K562 (cell line): ENCODE data around the gene PTPRR. TPM values are rescaled to one million over a fixed set of nuclear protein-coding genes. Genes with fewer than 3 reads are reported as not detected.

ENCODE experiments used
- ATAC-seq: fragments of 200-7000 bp; cut with Tn5 transposase; 3 replicates; pipeline ENCODE4 v1.9.1; 2020; ENCODE audit warnings: moderate library complexity
- BruUV-seq: library from RNA; stranded (reverse); fragments of 400-500 nt; replicated peaks from 2 replicates; lab custom pipeline; 2021; lab: Mats Ljungman, UMichigan
- CTCF ChIA-PET: fragments of 300-600 bp; formaldehyde crosslinking; extraction: SDS; loops from one replicate; lab custom pipeline; 2021; ENCODE audit warnings: low intra/inter-chr PET ratio; lab: Yijun Ruan, JAX
- POLR2A ChIA-PET: fragments of 300-600, 350-650 bp; sonication (Branson Sonifier 250); formaldehyde crosslinking; extraction: SDS; loops from one replicate; lab custom pipeline; 2021; ENCODE audit warnings: antibody characterized with exemption, inconsistent platforms; lab: Yijun Ruan, JAX
- DNase-seq, 4 experiments: peaks; one replicate each; pipeline versions ENCODE4 v3.0.0 to v3.0.0-alpha.2; 2011 to 2018; ENCODE audit warnings: low spot score in 3 of 4, mixed read lengths in 3 of 4; ENCODE audit errors: extremely low read depth in 1 of 4
- FAIRE-seq: peaks from 2 replicates; lab custom pipeline; 2011; peaks lifted over from hg19 to GRCh38; lab: Jason Lieb, UNC
- H2AFZ ChIP-seq: 2 replicates; pipeline ENCODE4 v1.6.0; 2011; ENCODE audit warnings: low read depth, low read length, control low read depth, inconsistent platforms
- H3K27ac ChIP-seq: fragments of 200-600 bp; 3 replicates; pipeline ENCODE4 v1.8.0; 2011; ENCODE audit warnings: low read depth, mild to moderate bottlenecking, control low read depth, inconsistent platforms, low read length, moderate library complexity, mixed read lengths; ENCODE audit errors: extremely low read depth
- H3K27me3 ChIP-seq, 2 experiments: fragments of 300-600 bp in 1 of 2; 2 replicates in 1 of 2; 3 replicates in 1 of 2; pipeline versions ENCODE4 v1.6.0 to v1.8.0; 2011; ENCODE audit warnings: inconsistent platforms in 2 of 2, low read length in 2 of 2, mild to moderate bottlenecking in 1 of 2, mixed read lengths in 1 of 2, moderate library complexity in 1 of 2; ENCODE audit not compliant: control insufficient read depth in 2 of 2, insufficient read depth in 2 of 2
- H3K36me3 ChIP-seq: fragments of 300-600 bp; 3 replicates; pipeline ENCODE4 v1.8.0; 2011; ENCODE audit warnings: mild to moderate bottlenecking, low read length, inconsistent platforms; ENCODE audit not compliant: control insufficient read depth, insufficient read depth
- H3K4me1 ChIP-seq, 2 experiments: fragments of 200-600 bp in 1 of 2; replicated peaks in 1 of 2; 2 replicates in 1 of 2; 3 replicates in 1 of 2; pipeline versions ENCODE4 v1.5.1 to v1.8.0; 2011; ENCODE audit warnings: inconsistent platforms in 2 of 2, low read length in 2 of 2, mild to moderate bottlenecking in 1 of 2, mixed read lengths in 1 of 2, moderate library complexity in 1 of 2; ENCODE audit not compliant: control insufficient read depth in 2 of 2, insufficient read depth in 2 of 2
- H3K4me2 ChIP-seq: 2 replicates; pipeline ENCODE4 v1.6.1; 2011; ENCODE audit warnings: low read length, control low read depth, inconsistent platforms, mixed read lengths; ENCODE audit not compliant: insufficient read depth
- H3K4me3 ChIP-seq: fragments of 200-600 bp; sonication (generic), shearing (Covaris generic); 2 replicates; pipeline ENCODE4 v1.5.1; 2016; ENCODE audit warnings: control low read depth, inconsistent platforms
- H3K79me2 ChIP-seq: fragments of 200-600 bp; 3 replicates; pipeline ENCODE4 v1.8.0; 2011; ENCODE audit warnings: low read length, inconsistent platforms; ENCODE audit not compliant: control insufficient read depth, insufficient read depth
- H3K9ac ChIP-seq, 2 experiments: 2 replicates each; pipeline versions ENCODE4 v1.6.0 to v1.6.1; 2011; ENCODE audit warnings: low read depth in 2 of 2, low read length in 2 of 2, control low read depth in 1 of 2, inconsistent platforms in 1 of 2, mild to moderate bottlenecking in 1 of 2, mixed read lengths in 1 of 2; ENCODE audit not compliant: insufficient read depth in 1 of 2
- H3K9me1 ChIP-seq: one replicate; pipeline ENCODE4 v1.6.0; 2011; ENCODE audit warnings: inconsistent platforms, mild to moderate bottlenecking, low read length, moderate library complexity; ENCODE audit not compliant: control insufficient read depth, insufficient read depth
- H3K9me3 ChIP-seq: replicated peaks from 2 replicates; pipeline ENCODE4 v1.5.1; 2011; ENCODE audit warnings: low read depth, low read length, inconsistent platforms; ENCODE audit not compliant: control insufficient read depth, insufficient read depth
- H4K20me1 ChIP-seq: replicated peaks from 2 replicates; pipeline ENCODE4 v1.6.1; 2011; ENCODE audit warnings: low read length, inconsistent platforms, mixed read lengths; ENCODE audit not compliant: control insufficient read depth, insufficient read depth
- ATF3 ChIP-seq, 2 experiments: fragments of 450-650 bp in 1 of 2; sonication (generic) in 1 of 2; formaldehyde crosslinking in 1 of 2; IDR thresholded peaks in 1 of 2; conservative IDR thresholded peaks in 1 of 2; 2 replicates each; pipeline versions ENCODE4 v1.6.1 to v1.8.1; 2016 to 2023; ENCODE audit warnings: mild to moderate bottlenecking in 2 of 2, moderate library complexity in 2 of 2, inconsistent platforms in 1 of 2, missing genetic modification reagents in 1 of 2
- CCAR2 ChIP-seq: fragments of 200-400 bp; formaldehyde crosslinking; IDR thresholded peaks from 2 replicates; pipeline ENCODE4 v1.6.1; 2017; ENCODE audit warnings: mild to moderate bottlenecking, low read depth, low read length
- CTCFL ChIP-seq: IDR thresholded peaks from 2 replicates; pipeline ENCODE4 v1.6.1; 2011; ENCODE audit warnings: borderline replicate concordance, low read depth, mild to moderate bottlenecking, moderate library complexity, low read length; ENCODE audit not compliant: insufficient read depth, poor library complexity, severe bottlenecking
- HNRNPH1 ChIP-seq: fragments of 200-400 bp; formaldehyde crosslinking; optimal IDR thresholded peaks from 2 replicates; pipeline ENCODE3; 2017; ENCODE audit warnings: low read depth, mild to moderate bottlenecking, low read length, moderate library complexity
- NR2C2 ChIP-seq, 2 experiments: fragments of 200-800 bp in 1 of 2; sonication (Bioruptor generic) in 1 of 2; sonication (generic) in 1 of 2; formaldehyde crosslinking in 1 of 2; IDR thresholded peaks; 2 replicates each; pipeline versions ENCODE4 v1.6.1 to v1.8.0; 2016 to 2022; ENCODE audit warnings: mild to moderate bottlenecking in 1 of 2, missing compliant biosample characterization in 1 of 2, missing genetic modification characterization in 1 of 2, missing genetic modification reagents in 1 of 2
- RBM34 ChIP-seq: fragments of 200-400 bp; formaldehyde crosslinking; IDR thresholded peaks from 2 replicates; pipeline ENCODE4 v1.6.1; 2018; ENCODE audit warnings: low read length, borderline replicate concordance; ENCODE audit not compliant: insufficient read depth
- SMAD3 ChIP-seq: fragments of 450-650 bp; formaldehyde crosslinking; conservative IDR thresholded peaks from 2 replicates; pipeline ENCODE4 v1.4.0; 2020; ENCODE audit warnings: mild to moderate bottlenecking
- SMAD4 ChIP-seq: fragments of 250-450 bp; sonication (Bioruptor Pico); conservative IDR thresholded peaks from 2 replicates; pipeline ENCODE4 v1.8.0; 2021; ENCODE audit warnings: inconsistent platforms, mild to moderate bottlenecking, moderate library complexity
- SUPT5H ChIP-seq: fragments of 450-650 bp; IDR thresholded peaks from 2 replicates; pipeline ENCODE4 v1.6.1; 2016
- WGBS: fragments of 100-300 bp; shearing (Covaris generic); methylation state at CpG from one replicate; pipeline ENCODE4 v1.1.6; 2016; ENCODE audit warnings: low coverage, mixed read lengths; ENCODE audit not compliant: insufficient coverage; ENCODE audit errors: missing lambda C conversion rate; 5-methylcytosine and 5-hydroxymethylcytosine counted together
- in situ Hi-C: fragments of 300-500 bp; cut with MboI; formaldehyde crosslinking; loops from 4 replicates; pipeline ENCODE4 v1.15.0; 2018; ENCODE audit warnings: inconsistent platforms, mixed read lengths
- intact Hi-C: fragments of 100-400 bp; cut with micrococcal nuclease; formaldehyde crosslinking; loops from 2 replicates; pipeline ENCODE4 v1.14.2; 2022
- polyA plus RNA-seq, 8 experiments: library from polyadenylated mRNA; depleted of rRNA in 4 of 8; stranded (reverse) in 5 of 8; unstranded in 3 of 8; fragments of >200 nt; fragmentation: Nextera tagmentation in 2 of 8; fragmentation: Illumina TruSeq in 1 of 8; extraction: Ambion mirVana in 2 of 8; extraction: Trizol in 1 of 8; gene quantifications; 2 replicates each; pipeline versions ENCODE4 v1.2.1 to v1.2.3, GENCODE V29; 2011 to 2014; ENCODE audit warnings: inconsistent platforms in 1 of 8, missing spikeins in 1 of 8
- total RNA-seq, 7 experiments: library from RNA; depleted of rRNA in 6 of 7; stranded (reverse); fragments of >200 nt in 6 of 7; fragmentation: Illumina TruSeq in 2 of 7; extraction: Trizol in 2 of 7; gene quantifications; 2 replicates each; pipeline versions ENCODE4 v1.2.1 to v1.2.3, GENCODE V29; 2011 to 2021; ENCODE audit warnings: low replicate concordance in 1 of 7

PTPRR gene
- total and polyA plus RNA-seq, 9 of the 15 experiments (the other 6 are each of a cell fraction or from before 2014, with no cell fraction given), result 6.6 to 41.7 (median 12.3) TPM

- no peak for TF ChIP-seq NR2C2 (CRISPR knock-in tag; IDR thresholded peaks at IDR 0.05)
- TF ChIP-seq NR2C2 (tag; IDR thresholded peaks at IDR 0.05), result no peak
- no peak for TF ChIP-seq SMAD3
Observed at GRCh38 chr12:70837026-70837425, 83.5 kb downstream of the PTPRR start (continued).

- Histone ChIP-seq H3K27me3 (no peaks in the 10 kb centered on the region), H3K36me3 (no peaks in the 10 kb centered on the region), H3K4me1 (no peaks in the 10 kb centered on the region; a peak in 2 of 5 replicates), H3K27ac (no peak overlapping the region), H3K9ac (no peak overlapping the region), H4K20me1 (no peaks in the 10 kb centered on the region), H2AFZ (no peak overlapping the region), H3K9me3 (no peaks in the 10 kb centered on the region), H3K4me3 (no peak overlapping the region), H3K4me2 (no peak overlapping the region), H3K79me2 (no peaks in the 10 kb centered on the region), H3K9me1 (no peaks in the 10 kb centered on the region)
- intact Hi-C loops, result loop anchor here (10.0 kb wide), 1 partner anchor 241 kb away; no protein-coding TSS in a partner anchor
- in situ Hi-C loops, result no loop called here
- 0% methylated on average over 2 of the region's 2 CpGs for WGBS
- TF ChIP-seq CTCFL (no peak), CCAR2 (no peak), ATF3 (IDR thresholded peaks at IDR 0.05) (peak; percentile 37; the same call in 1 of the 2 replicates), ATF3 (CRISPR knock-in tag; conservative IDR thresholded peaks at IDR 0.05) (no peak), HNRNPH1 (no peak), SMAD4 (CRISPR knock-in tag) (no peak), SUPT5H (no peak), RBM34 (no peak)
- POLR2A ChIA-PET, result interaction anchor here (0.6 kb wide), 1 partner anchor 206 kb away, joined by 3 read pairs; no protein-coding TSS in a partner anchor
- CTCF ChIA-PET, result interaction anchor here (0.7 kb wide), 1 partner anchor 390 kb away, joined by 3 read pairs; no protein-coding TSS in a partner anchor
- FAIRE-seq (no peak), DNase-seq (no peak), ATAC-seq (no peak)
- no TSS peak for BruUV-seq
Observed at GRCh38 chr12:70835948-70836347, 84.6 kb downstream of the PTPRR start.
